ENCODE measurements around the gene CHAF1A.

The CHAF1A gene

DNA sequence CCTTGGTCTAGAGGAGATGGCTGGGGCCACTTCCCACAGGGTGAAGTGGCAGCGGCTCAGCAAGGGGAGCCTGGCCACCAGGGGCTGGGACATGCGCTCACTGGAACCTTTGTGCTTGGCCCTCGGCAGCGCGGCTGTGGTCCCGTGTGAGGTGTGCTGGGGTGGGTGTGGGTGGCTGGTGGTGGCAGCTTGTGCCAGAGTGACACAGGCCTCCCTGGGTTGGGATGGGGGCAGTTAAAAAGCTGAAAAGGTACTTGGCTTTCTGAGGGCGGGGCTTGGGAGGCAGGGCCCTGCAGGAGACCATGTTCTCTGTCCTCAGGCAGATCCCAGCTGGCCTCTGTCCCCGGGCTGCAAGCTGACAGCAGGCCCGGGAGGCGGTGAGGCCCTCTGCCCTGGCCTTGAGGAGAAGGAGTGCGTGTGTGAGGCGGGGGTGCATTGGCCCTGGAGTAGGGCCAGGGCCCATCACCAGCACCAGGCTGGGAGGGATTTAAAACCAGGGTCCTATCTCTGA is 41.7 kb upstream of the CHAF1A start:
- no peaks in the 10 kb centered on the region for H3K27me3 ChIP-seq (ENCODE audit: low read length)
- H3K9me3 ChIP-seq (ENCODE audit: insufficient read depth, low read length): no peaks in the 10 kb centered on the region
- no peak overlapping the region for H3K4me2 ChIP-seq (ENCODE audit: low read depth, low read length, poor library complexity, severe bottlenecking)
- H2AFZ ChIP-seq (ENCODE audit: low read depth, low read length, severe bottlenecking): no peak overlapping the region
- no peaks in the 10 kb centered on the region for H3F3A ChIP-seq (ENCODE audit: insufficient read depth)
- no peaks in the 10 kb centered on the region for H3K9me2 ChIP-seq (replicated peaks; ENCODE audit: insufficient read depth, low read length)
- H3K27ac ChIP-seq (ENCODE audit: low read depth, low read length): no peak overlapping the region
- H3K36me3 ChIP-seq (ENCODE audit: low read length): no peaks in the 10 kb centered on the region
- TF ChIP-seq, protein P1, sequence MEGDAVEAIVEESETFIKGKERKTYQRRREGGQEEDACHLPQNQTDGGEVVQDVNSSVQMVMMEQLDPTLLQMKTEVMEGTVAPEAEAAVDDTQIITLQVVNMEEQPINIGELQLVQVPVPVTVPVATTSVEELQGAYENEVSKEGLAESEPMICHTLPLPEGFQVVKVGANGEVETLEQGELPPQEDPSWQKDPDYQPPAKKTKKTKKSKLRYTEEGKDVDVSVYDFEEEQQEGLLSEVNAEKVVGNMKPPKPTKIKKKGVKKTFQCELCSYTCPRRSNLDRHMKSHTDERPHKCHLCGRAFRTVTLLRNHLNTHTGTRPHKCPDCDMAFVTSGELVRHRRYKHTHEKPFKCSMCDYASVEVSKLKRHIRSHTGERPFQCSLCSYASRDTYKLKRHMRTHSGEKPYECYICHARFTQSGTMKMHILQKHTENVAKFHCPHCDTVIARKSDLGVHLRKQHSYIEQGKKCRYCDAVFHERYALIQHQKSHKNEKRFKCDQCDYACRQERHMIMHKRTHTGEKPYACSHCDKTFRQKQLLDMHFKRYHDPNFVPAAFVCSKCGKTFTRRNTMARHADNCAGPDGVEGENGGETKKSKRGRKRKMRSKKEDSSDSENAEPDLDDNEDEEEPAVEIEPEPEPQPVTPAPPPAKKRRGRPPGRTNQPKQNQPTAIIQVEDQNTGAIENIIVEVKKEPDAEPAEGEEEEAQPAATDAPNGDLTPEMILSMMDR (IDR thresholded peaks at IDR 0.05; ENCODE audit: insufficient read depth, low read length, poor library complexity, severe bottlenecking): no peak
- no peaks in the 10 kb centered on the region for H4K20me1 ChIP-seq (ENCODE audit: low read depth, low read length)
- H3K79me2 ChIP-seq (ENCODE audit: insufficient read depth, low read length): no peaks in the 10 kb centered on the region
- no peak overlapping the region for H3K4me3 ChIP-seq (ENCODE audit: insufficient read depth, low read length, poor library complexity, severe bottlenecking)
- H3K9ac ChIP-seq (ENCODE audit: low read length): no peak overlapping the region

DNA sequence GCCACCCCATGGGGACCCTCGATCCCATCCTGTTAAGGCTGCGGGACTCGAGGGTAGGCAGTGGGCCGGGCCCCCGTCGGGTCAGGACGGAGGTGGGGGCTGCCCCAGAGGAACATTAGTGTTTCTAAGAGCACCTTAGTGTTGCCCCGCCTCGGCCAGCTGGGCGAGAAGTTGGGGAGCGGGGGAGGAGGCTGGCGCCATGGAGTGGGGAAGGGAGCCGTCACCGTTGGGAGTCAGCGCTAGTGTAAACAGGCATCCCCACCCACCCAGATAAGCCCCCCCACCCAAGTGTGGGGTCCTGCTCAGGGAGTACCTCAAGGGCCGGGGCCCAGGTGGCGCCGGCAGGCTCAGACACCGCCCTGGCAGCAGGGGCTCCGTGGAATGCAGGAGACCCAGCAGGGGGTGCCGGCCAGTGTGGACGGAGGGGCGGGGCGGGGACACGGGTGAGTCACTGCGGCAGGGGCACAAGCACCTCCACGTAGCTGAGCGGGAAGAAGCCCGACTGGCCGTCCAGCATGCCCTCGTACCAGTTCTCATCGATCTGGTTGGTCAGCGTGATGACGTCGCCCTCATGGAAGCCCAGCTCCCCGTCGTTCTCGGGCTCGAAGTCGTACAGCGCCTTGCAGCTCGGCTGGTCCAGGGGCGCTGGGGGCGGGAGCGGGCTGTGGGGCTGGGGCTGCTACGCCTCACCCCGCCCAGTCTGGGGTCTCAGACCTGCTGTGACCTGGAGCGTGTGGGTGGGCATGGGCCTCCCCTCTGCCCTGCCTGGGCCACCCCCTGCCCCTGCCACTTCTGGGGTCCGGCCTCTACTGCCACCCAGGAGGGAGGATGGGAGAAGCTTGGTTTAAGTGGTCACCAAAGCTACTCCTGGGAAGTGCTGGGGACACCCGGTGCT is 41.0 kb upstream of the CHAF1A start:
- H2AFZ ChIP-seq (ENCODE audit: low read depth, low read length, severe bottlenecking): no peak overlapping the region
- no peaks in the 10 kb centered on the region for H3K27me3 ChIP-seq (ENCODE audit: low read length)
- no peaks in the 10 kb centered on the region for H4K20me1 ChIP-seq (ENCODE audit: low read depth, low read length)
- no peaks in the 10 kb centered on the region for H3F3A ChIP-seq (ENCODE audit: insufficient read depth)
- no peaks in the 10 kb centered on the region for H3K9me3 ChIP-seq (ENCODE audit: insufficient read depth, low read length)
- no peak overlapping the region for H3K4me2 ChIP-seq (ENCODE audit: low read depth, low read length, poor library complexity, severe bottlenecking)
- TF ChIP-seq EZH2phosphoT487 (conservative IDR thresholded peaks at IDR 0.05; ENCODE audit: low read length): no peak
- TF ChIP-seq, protein P1 (IDR thresholded peaks at IDR 0.05; ENCODE audit: insufficient read depth, low read length, poor library complexity, severe bottlenecking): no peak
- no peak overlapping the region for H3K27ac ChIP-seq (ENCODE audit: low read depth, low read length)
- H3K4me3 ChIP-seq (ENCODE audit: insufficient read depth, low read length, poor library complexity, severe bottlenecking): no peak overlapping the region
- H3K79me2 ChIP-seq (ENCODE audit: insufficient read depth, low read length): no peaks in the 10 kb centered on the region
- no peaks in the 10 kb centered on the region for H3K36me3 ChIP-seq (ENCODE audit: low read length)
- H3K9ac ChIP-seq (ENCODE audit: low read length): no peak overlapping the region
- H3K9me2 ChIP-seq (replicated peaks; ENCODE audit: insufficient read depth, low read length): no peaks in the 10 kb centered on the region

DNA sequence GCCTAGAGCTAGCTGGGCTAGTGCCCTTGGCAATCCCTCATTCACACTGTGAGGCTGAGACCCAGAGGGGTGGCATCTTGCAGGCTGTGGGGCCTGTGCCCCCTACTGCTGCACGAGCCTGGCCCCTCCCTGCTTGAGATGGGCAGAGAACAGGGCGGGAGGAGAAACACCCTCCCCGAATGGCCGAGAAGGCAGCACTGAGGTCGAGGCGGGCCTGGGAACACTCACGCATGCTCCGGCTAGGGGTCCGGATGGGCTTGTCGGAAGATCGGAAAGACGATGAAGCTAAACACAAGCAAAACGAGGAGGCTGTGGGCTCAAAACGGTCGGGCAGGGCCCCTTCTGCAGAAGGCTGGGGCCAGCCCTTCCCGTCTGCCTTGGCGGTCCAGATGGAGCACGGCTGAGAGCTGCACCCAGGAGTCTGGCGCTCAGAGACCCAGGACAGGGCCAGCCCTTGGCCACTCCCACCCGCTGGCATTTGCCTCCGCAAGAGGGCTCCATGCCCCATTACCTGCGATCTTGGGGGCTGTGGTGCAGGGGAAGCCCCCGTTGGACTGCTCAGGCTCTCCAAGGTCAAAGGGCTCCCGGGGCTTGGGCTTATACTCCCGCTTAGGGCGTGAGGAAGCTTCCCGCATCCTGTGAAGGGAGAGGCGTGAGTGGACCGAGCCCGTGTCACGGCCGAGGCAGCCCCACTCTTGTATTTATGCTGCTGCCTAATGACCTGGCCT is 40.2 kb upstream of the CHAF1A start:
- Histone ChIP-seq H3K27ac (ENCODE audit: low read depth, low read length) (no peak overlapping the region), H3K4me2 (ENCODE audit: low read depth, low read length, poor library complexity, severe bottlenecking) (no peak overlapping the region), H3K9ac (ENCODE audit: low read length) (no peak overlapping the region), H3K27me3 (ENCODE audit: low read length) (no peaks in the 10 kb centered on the region), H3K79me2 (ENCODE audit: insufficient read depth, low read length) (no peaks in the 10 kb centered on the region), H3K36me3 (ENCODE audit: low read length) (no peaks in the 10 kb centered on the region), H3K4me3 (ENCODE audit: insufficient read depth, low read length, poor library complexity, severe bottlenecking) (no peak overlapping the region), H2AFZ (ENCODE audit: low read depth, low read length, severe bottlenecking) (no peak overlapping the region), H3K9me3 (ENCODE audit: insufficient read depth, low read length) (no peaks in the 10 kb centered on the region), H4K20me1 (ENCODE audit: low read depth, low read length) (no peaks in the 10 kb centered on the region), H3K9me2 (replicated peaks; ENCODE audit: insufficient read depth, low read length) (no peaks in the 10 kb centered on the region), H3F3A (ENCODE audit: insufficient read depth) (no peaks in the 10 kb centered on the region)
- TF ChIP-seq EZH2phosphoT487 (conservative IDR thresholded peaks at IDR 0.05; ENCODE audit: low read length): no peak
- TF ChIP-seq, protein P1 (IDR thresholded peaks at IDR 0.05; ENCODE audit: insufficient read depth, low read length, poor library complexity, severe bottlenecking): no peak
